ENCODE measurements around the gene AKAP12. TPM values are rescaled to one million over a fixed set of nuclear protein-coding genes. Genes with fewer than 3 reads are reported as not detected.
"Not testable (repeated sequence)": the region's sequence is repeated elsewhere in the genome, so short reads cannot be mapped to it uniquely, and the experiment has no call there.

The AKAP12 gene
- total and polyA plus RNA-seq, 12 donors: 5.7 to 43.3 (median 12.2) TPM

GRCh38 chr6:151313066-151313491 is 73.3 kb downstream of the AKAP12 start:
- Histone ChIP-seq H3K4me3 (no peak overlapping the region), H3K27me3 (no peaks in the 10 kb centered on the region), H3K27ac (peak overlapping the region in 1 of 10 donors; percentile 20), H3K9me3 (peaks cover 0 to 11% (median 0%) of the 10 kb centered on the region in 11 donors), H3K4me1 (peaks cover 0 to 21% (median 3%) of the 10 kb centered on the region in 9 donors), H3K36me3 (peaks cover 0 to 7% (median 0%) of the 10 kb centered on the region in 9 donors)
- no peak for TF ChIP-seq CTCF (IDR thresholded peaks at IDR 0.05)
- 44 to 47% methylated on average over 5 of the region's 5 CpGs for whole genome bisulfite sequencing, 2 donors
- ATAC-seq (peak in 2 of 8 donors; percentile 10 to 33), DNase-seq (no peak)
- intact Hi-C loops (cut with DNase I): loop anchor here in 1 of 10 donors (10.0 kb wide), 1 partner anchor 68 kb away; no protein-coding TSS in a partner anchor

- H3K4me1 ChIP-seq: peaks cover 0 to 21% (median 3%) of the 10 kb centered on the region in 9 donors
- not testable (repeated sequence) for H3K27me3 ChIP-seq, H3K36me3 ChIP-seq, ATAC-seq, H3K27ac ChIP-seq, DNase-seq, H3K4me3 ChIP-seq
- 86 to 90% methylated on average over 3 of the region's 3 CpGs for WGBS, 2 donors
- intact Hi-C loops (cut with DNase I): loop anchor here in 1 of 10 donors (10.0 kb wide), 1 partner anchor 71 kb away; no protein-coding TSS in a partner anchor
- peaks cover 0 to 13% (median 0%) of the 10 kb centered on the region in 11 donors for H3K9me3 ChIP-seq
Measured at GRCh38 chr6:151315661-151316060, 75.9 kb downstream of the AKAP12 start.

GRCh38 chr6:151317103-151317994 is 77.6 kb downstream of the AKAP12 start:
- intact Hi-C loops (cut with DNase I): loop anchor here in 1 of 10 donors (10.0 kb wide), 1 partner anchor 73 kb away; no protein-coding TSS in a partner anchor
- Histone ChIP-seq H3K27me3 (no peaks in the 10 kb centered on the region), H3K9me3 (peaks cover 0 to 13% (median 0%) of the 10 kb centered on the region in 11 donors), H3K4me3 (no peak overlapping the region), H3K4me1 (peaks cover 0 to 21% (median 3%) of the 10 kb centered on the region in 9 donors), H3K27ac (peak overlapping the region in 1 of 10 donors; percentile 24), H3K36me3 (no peaks in the 10 kb centered on the region)
- TF ChIP-seq CTCF (IDR thresholded peaks at IDR 0.05): no peak
- peak in 2 of 8 donors; percentile 33 to 72 for ATAC-seq
- DNase-seq: no peak
- 57 to 66% methylated on average over 2 of the region's 2 CpGs for WGBS, 2 donors

- no peak for TF ChIP-seq CTCF (IDR thresholded peaks at IDR 0.05)
- no peak overlapping the region for H3K27ac ChIP-seq
- DNase-seq (no peak), ATAC-seq (no peak)
- intact Hi-C loops (cut with DNase I): loop anchor here in 1 of 10 donors (10.0 kb wide), 1 partner anchor 73 kb away; no protein-coding TSS in a partner anchor
- H3K4me1 ChIP-seq: peaks cover 0 to 18% (median 3%) of the 10 kb centered on the region in 9 donors
- no peak overlapping the region for H3K4me3 ChIP-seq
- WGBS, 2 donors: 32 to 44% methylated on average over 3 of the region's 3 CpGs
- H3K27me3 ChIP-seq: no peaks in the 10 kb centered on the region
- peaks cover 0 to 13% (median 0%) of the 10 kb centered on the region in 11 donors for H3K9me3 ChIP-seq
- no peaks in the 10 kb centered on the region for H3K36me3 ChIP-seq
Measured at GRCh38 chr6:151317995-151318365, 78.2 kb downstream of the AKAP12 start.

Data from heart right ventricle (tissue), 16 donors.